ENCODE results near the gene PLCXD3.
"Not testable (repeated sequence)": the region's sequence is repeated elsewhere in the genome, so short reads cannot be mapped to it uniquely, and the experiment has no call there.

Gene PLCXD3

GRCh38 chr5:41339339-41339738, 171.1 kb downstream of the PLCXD3 start:
- DNase-seq = no peak

- no peak for DNase-seq
Observed at GRCh38 chr5:41338136-41338675, 172.2 kb downstream of the PLCXD3 start.

GRCh38 chr5:41337724-41338123, 172.7 kb downstream of the PLCXD3 start:
- DNase-seq = no peak

DNA sequence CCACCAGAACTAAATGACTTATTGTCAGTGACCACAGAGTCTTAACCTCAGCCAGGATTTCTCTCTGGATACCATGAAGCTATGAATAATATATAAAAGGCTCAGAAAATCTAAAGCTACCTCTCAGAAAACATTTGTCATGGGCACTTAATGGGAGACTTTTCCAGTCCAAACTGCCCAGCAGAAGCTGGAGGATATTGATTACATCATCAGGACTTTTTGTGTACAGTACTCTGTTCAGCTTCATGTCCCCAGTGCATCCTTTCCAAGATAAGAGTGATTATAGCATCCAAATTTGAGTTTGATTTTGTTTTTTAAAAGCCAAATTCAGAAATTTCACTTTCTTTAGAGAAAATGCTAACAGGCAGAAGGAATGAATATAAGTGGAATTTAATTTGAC, 173.2 kb downstream of the PLCXD3 start:
- no peak for DNase-seq

DNA sequence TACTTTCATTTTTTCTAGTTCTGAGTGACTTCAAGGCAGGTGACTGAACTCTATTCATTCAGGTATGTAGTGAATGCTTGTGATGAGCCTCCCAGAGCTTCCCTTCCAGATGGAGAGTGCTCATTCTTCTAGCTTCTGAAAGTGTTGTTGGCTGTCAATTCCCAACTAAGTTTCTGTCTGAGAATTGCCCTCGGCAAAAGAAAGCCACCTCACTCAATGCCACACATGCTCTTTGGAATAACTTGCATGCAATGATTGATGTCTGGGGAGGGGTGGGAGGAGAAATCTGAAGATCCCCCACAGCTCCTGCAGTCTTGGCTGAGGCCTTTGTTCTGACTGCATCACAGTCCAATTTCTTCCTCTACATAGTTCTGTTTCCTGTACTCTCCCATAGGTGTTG, 173.9 kb downstream of the PLCXD3 start:
- no peak for DNase-seq

GRCh38 chr5:41335596-41336181, 174.7 kb downstream of the PLCXD3 start:
- no peak for DNase-seq

- DNase-seq = no peak
Observed at GRCh38 chr5:41334758-41335157, 175.6 kb downstream of the PLCXD3 start.

DNA sequence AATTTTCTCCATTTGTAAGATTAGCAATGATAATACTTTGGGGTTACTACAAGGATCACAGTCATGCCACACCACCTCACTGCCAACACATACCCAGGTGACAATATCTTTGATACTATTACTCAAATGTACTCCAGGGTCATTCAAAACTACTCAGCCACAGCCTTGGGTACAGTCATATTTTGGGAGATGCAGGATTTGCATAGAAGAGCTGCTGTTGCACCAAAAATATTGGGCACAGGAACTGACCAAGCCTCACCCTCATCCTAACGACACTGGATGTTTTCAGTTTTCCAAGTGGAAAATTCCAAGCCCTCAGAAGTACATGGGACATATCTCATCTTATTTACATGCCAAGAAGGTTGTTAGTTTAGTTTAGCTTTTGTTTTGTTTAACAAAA, 176.2 kb downstream of the PLCXD3 start:
- DNase-seq = no peak

DNA sequence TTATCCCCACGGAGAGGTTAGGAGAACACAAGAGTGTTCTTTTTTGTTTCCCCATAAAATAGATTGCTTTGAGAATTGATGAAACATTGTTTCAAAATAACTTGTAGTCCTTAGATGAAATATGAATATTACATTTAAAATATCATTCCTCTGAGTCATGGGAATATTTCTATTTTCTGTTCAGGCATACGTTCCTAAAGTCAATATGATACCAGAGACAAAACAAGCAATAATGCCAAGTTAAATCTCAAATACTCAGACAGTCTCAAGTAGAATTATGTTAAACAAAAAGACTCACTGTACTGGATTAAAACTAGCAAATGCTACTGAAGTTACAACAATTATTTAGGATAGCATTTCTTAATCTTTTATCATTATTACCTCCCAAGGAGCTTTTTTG, 185.3 kb downstream of the PLCXD3 start:
- DNase-seq = no peak

- not testable (repeated sequence) for DNase-seq
Observed at GRCh38 chr5:41322826-41323225, 187.6 kb downstream of the PLCXD3 start.

DNA sequence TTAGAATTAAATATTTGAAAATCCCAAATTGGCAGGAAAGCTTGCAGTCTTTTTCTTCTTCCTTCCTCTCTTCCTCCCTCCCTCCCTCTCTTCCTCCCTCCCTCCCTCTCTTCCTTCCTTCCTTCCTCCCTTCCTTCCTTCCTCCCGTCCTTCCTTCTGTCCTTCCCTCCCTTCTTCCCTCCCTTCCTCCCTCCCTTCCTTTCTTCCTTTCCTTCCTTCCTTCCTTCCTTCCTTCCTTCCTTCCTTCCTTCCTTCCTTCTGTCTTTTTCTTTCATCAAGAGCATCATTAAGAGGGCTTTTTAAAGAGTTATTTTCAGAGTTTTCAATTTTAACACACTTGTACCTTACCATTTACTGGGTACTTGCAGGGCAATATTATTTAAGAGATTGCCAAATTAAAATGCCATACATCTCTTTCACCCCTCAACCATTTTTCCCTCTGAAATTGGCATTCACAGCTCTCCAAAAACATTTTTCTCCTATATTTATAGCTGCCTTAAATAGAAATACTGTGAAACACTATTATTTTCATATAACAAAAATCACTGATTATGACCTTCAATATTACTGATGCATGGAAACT, 197.8 kb downstream of the PLCXD3 start:
- DNase-seq = no peak

GRCh38 chr5:41312066-41312465, 198.3 kb downstream of the PLCXD3 start:
- DNase-seq = no peak

DNA sequence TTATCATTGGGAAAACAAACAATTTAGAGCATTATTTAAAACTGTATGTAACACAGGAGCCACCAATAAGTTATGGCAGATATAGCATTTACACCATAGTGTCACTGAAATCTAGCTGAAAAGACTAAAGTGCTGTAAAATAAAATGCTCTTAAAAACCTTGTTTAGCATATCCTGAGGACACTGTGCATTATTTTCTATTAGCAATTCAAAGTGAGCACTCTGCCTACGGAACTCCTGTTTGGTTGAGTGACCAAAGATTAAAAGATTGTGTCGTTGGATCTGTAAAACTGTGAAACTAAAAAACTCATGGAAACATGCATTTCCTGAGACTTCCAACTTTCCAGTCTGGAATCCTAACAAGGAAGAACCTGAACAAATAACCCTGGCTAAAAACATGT, 201.1 kb downstream of the PLCXD3 start:
- no peak for DNase-seq

DNA sequence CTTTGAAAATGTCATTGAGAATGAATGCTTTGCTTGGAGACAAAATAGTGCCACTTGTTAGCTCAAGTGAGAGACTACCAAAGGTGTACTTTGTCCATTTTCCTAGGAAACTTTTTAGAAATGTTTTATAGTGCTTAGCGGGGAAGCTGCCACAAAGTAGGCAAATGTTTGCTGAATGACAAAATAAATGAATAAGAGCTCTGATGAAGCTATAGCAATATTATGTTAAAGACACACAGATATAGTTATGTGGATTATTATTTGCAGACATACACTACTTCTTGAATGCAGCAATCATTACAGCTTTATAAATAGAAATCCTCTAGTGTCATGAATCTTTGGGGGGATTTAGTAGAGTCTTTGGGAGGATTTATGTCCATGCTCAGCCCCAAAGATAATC, 204.4 kb downstream of the PLCXD3 start:
- no peak for DNase-seq

- DNase-seq = no peak
Observed at GRCh38 chr5:41305056-41305455, 205.3 kb downstream of the PLCXD3 start.

DNA sequence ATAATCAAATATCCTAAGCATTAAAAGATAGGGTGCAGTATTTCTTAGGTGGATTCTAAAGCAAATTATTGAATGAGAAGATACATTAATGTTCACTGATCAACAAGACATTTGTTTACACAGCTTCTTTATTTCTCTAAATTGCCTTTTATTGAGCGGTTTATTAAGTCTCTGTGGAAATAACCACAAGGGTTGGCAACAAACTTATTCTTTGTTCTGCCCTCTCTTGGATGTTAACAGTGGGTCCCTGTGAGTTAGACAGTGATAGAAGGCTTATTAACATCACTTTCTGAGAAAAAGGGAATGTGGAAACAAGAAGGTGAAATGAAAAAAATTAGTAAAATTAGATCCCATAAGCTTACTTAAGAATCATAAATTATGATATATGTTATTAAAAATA, 214.3 kb downstream of the PLCXD3 start:
- DNase-seq = no peak

- no peak for DNase-seq
Observed at GRCh38 chr5:41291323-41291722, 219.1 kb downstream of the PLCXD3 start.

- DNase-seq = no peak
Observed at GRCh38 chr5:41290810-41291209, 219.6 kb downstream of the PLCXD3 start.

- DNase-seq = no peak
Observed at GRCh38 chr5:41289970-41290464, 220.4 kb downstream of the PLCXD3 start.

GRCh38 chr5:41286696-41287095, 223.7 kb downstream of the PLCXD3 start:
- no peak for DNase-seq

- DNase-seq = no peak
Observed at GRCh38 chr5:41286165-41286564, 224.2 kb downstream of the PLCXD3 start.

DNA sequence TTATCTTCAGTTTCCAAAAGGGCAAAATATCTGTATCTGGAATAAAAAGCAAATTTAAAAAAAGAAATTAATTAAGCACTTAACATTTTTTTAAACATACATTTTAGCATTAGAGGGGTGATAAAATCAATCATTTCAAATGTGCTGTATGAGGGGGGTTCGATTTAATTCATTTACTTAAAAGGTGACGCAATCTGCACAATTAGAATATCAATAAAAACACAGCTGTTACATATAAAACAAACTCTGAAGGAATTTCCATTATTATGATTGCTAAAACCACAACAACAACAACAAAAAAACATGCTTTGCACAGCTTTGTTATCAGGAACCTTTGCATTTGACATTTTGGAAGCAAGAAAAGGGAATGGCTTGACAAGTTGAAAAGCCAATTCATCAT, 225.5 kb downstream of the PLCXD3 start:
- no peak for DNase-seq

DNA sequence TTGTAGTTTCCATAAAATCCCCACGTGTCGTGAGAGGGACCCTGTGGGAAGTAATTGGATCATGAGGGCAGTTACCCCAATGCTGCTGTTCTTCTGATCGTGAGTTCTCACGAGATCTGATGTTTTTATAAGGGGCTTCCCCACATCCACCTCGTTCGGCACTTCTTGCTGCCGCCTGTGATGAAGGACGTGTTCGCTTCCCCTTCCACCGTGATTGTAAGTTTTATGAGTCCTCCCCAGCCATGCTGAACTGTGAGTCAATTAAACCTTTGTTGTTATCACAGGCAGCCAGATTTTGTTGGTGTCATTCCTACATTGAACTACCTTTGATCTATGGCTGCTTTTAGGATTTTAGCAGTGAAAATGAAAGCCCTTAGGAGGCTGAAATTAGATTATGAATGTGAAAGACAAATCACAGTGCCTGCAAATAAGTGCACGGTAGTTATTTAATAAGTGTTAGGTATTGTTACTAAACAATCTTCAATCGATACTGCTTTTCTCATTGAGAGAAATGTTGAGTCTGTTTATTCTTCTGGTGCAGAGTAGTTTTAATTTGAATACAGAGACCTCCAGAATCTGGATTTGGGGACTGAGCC, 229.1 kb downstream of the PLCXD3 start:
- DNase-seq = no peak

- no peak for DNase-seq
Observed at GRCh38 chr5:41279040-41279439, 231.4 kb downstream of the PLCXD3 start.
